Mesenchymal stem cell (in vitro differentiated cells and primary cell): Measurements from ENCODE around the gene YEATS2.

Source experiments
- DNase-seq: peaks from one replicate; pipeline ENCODE4 v3.0.0-alpha.2; 2013
- H2AFZ ChIP-seq: one replicate; pipeline ENCODE4 v1.6.1; 2013; ENCODE audit warnings: low read depth, mild to moderate bottlenecking, control low read depth, inconsistent platforms, low read length, moderate library complexity
- H2AK5ac ChIP-seq: 2 replicates; pipeline ENCODE4 v1.6.1; 2013; ENCODE audit warnings: low read length, moderate library complexity, mild to moderate bottlenecking, inconsistent platforms; ENCODE audit not compliant: severe bottlenecking
- H2BK120ac ChIP-seq: one replicate; pipeline ENCODE4 v1.6.1; 2013; ENCODE audit warnings: low read depth, mild to moderate bottlenecking, inconsistent platforms, low read length, moderate library complexity
- H2BK12ac ChIP-seq, 2 experiments: one replicate each; pipeline ENCODE4 v1.6.1; 2013; ENCODE audit warnings: inconsistent platforms in 2 of 2, low read length in 2 of 2, mild to moderate bottlenecking in 2 of 2, moderate library complexity in 2 of 2, control low read depth in 1 of 2
- H2BK15ac ChIP-seq: one replicate; pipeline ENCODE4 v1.6.1; 2013; ENCODE audit warnings: mild to moderate bottlenecking, low read depth, inconsistent platforms; ENCODE audit not compliant: poor library complexity, severe bottlenecking
- H2BK5ac ChIP-seq: 2 replicates; pipeline ENCODE4 v1.6.1; 2013; ENCODE audit warnings: low read depth, mild to moderate bottlenecking, low read length, control low read depth, inconsistent platforms; ENCODE audit not compliant: poor library complexity, severe bottlenecking
- H3K14ac ChIP-seq, 2 experiments: one replicate each; pipeline ENCODE4 v1.6.1; 2013; ENCODE audit warnings: inconsistent platforms in 2 of 2, low read length in 2 of 2, control low read depth in 1 of 2, mild to moderate bottlenecking in 1 of 2, moderate library complexity in 1 of 2
- H3K18ac ChIP-seq, 2 experiments: one replicate each; pipeline ENCODE4 v1.6.1; 2013; ENCODE audit warnings: inconsistent platforms in 2 of 2, low read length in 2 of 2, control low read depth in 1 of 2, low read depth in 1 of 2, mild to moderate bottlenecking in 1 of 2
- H3K23ac ChIP-seq, 2 experiments: one replicate each; pipeline ENCODE4 v1.6.1; 2013; ENCODE audit warnings: inconsistent platforms in 2 of 2, low read length in 2 of 2, mild to moderate bottlenecking in 2 of 2, moderate library complexity in 2 of 2, control low read depth in 1 of 2
- H3K27ac ChIP-seq: 2 replicates; pipeline ENCODE4 v1.5.1; 2013; ENCODE audit warnings: mild to moderate bottlenecking, moderate library complexity, low read length, control low read depth, inconsistent platforms; ENCODE audit not compliant: poor library complexity, severe bottlenecking
- H3K27me3 ChIP-seq, 2 experiments: 2 replicates each; pipeline versions ENCODE4 v1.6.1 to v1.7.0; 2013; ENCODE audit warnings: low read length in 2 of 2, mild to moderate bottlenecking in 2 of 2, moderate library complexity in 2 of 2, control low read depth in 1 of 2, inconsistent platforms in 1 of 2; ENCODE audit not compliant: control insufficient read depth in 1 of 2, insufficient read depth in 1 of 2
- H3K36me3 ChIP-seq, 2 experiments: 2 replicates each; pipeline versions ENCODE4 v1.6.1 to v1.7.0; 2013; ENCODE audit warnings: low read length in 2 of 2, control low read depth in 1 of 2, inconsistent platforms in 1 of 2, low read depth in 1 of 2, mild to moderate bottlenecking in 1 of 2; ENCODE audit not compliant: insufficient read depth in 2 of 2, control insufficient read depth in 1 of 2
- H3K4ac ChIP-seq, 2 experiments: one replicate each; pipeline ENCODE4 v1.6.1; 2013; ENCODE audit warnings: inconsistent platforms in 2 of 2, low read length in 2 of 2, mild to moderate bottlenecking in 2 of 2, moderate library complexity in 2 of 2, control low read depth in 1 of 2, low read depth in 1 of 2
- H3K4me1 ChIP-seq: 2 replicates; pipeline ENCODE4 v1.6.1; 2013; ENCODE audit warnings: low read depth, low read length, control low read depth; ENCODE audit not compliant: control insufficient read depth, insufficient read depth
- H3K4me2 ChIP-seq: 2 replicates; pipeline ENCODE4 v1.6.1; 2013; ENCODE audit warnings: low read length, mild to moderate bottlenecking, inconsistent platforms; ENCODE audit not compliant: poor library complexity, severe bottlenecking
- H3K4me3 ChIP-seq, 2 experiments: 2 replicates each; pipeline versions ENCODE4 v1.5.1 to v1.7.0; 2013; ENCODE audit warnings: low read length in 2 of 2, mild to moderate bottlenecking in 2 of 2, control low read depth in 1 of 2, low read depth in 1 of 2; ENCODE audit not compliant: insufficient read depth in 1 of 2
- H3K79me1 ChIP-seq: replicated peaks from 2 replicates; pipeline ENCODE4 v1.6.1; 2013; ENCODE audit warnings: mild to moderate bottlenecking, control low read depth, low read length, inconsistent platforms; ENCODE audit not compliant: poor library complexity, severe bottlenecking
- H3K9ac ChIP-seq: 2 replicates; pipeline ENCODE4 v1.7.0; 2013; ENCODE audit warnings: mild to moderate bottlenecking, low read length, moderate library complexity
- H3K9me3 ChIP-seq: 2 replicates; pipeline ENCODE4 v1.7.0; 2013; ENCODE audit warnings: mild to moderate bottlenecking, low read length; ENCODE audit not compliant: control insufficient read depth
- H4K8ac ChIP-seq: one replicate; pipeline ENCODE4 v1.6.1; 2013; ENCODE audit warnings: inconsistent platforms, mild to moderate bottlenecking, low read length, moderate library complexity
- H4K91ac ChIP-seq: one replicate; pipeline ENCODE4 v1.6.1; 2013; ENCODE audit warnings: mild to moderate bottlenecking, low read length, inconsistent platforms
- WGBS: methylation state at CpG from one replicate; pipeline ENCODE4 v1.1.7; 2013; ENCODE audit warnings: mixed read lengths; 5-methylcytosine and 5-hydroxymethylcytosine counted together

YEATS2 gene

GRCh38 chr3:183711516-183711915 is 13.9 kb downstream of the YEATS2 start:
- Histone ChIP-seq H2AFZ (no peak overlapping the region), H2BK5ac (no peak overlapping the region), H4K91ac (no peak overlapping the region), H3K79me1 (peaks cover 6% of the 10 kb centered on the region), H3K9ac (no peak overlapping the region), H3K4me1 (no peaks in the 10 kb centered on the region), H2BK12ac (no peak overlapping the region), H3K27ac (no peak overlapping the region), H3K4ac (no peak overlapping the region), H3K27me3 (no peaks in the 10 kb centered on the region), H3K4me3 (no peak overlapping the region), H3K23ac (no peak overlapping the region), H3K14ac (no peak overlapping the region), H3K36me3 (peaks cover 0 to 12% of the 10 kb centered on the region in 2 experiments), H2AK5ac (no peak overlapping the region), H3K9me3 (no peaks in the 10 kb centered on the region), H2BK120ac (no peak overlapping the region), H2BK15ac (no peak overlapping the region), H3K4me2 (no peak overlapping the region), H4K8ac (no peak overlapping the region), H3K18ac (no peak overlapping the region)
- 97% methylated on average over 3 of the region's 3 CpGs for WGBS
- DNase-seq, result no peak

GRCh38 chr3:183714622-183715021 is 17.0 kb downstream of the YEATS2 start:
- no peak overlapping the region for H3K9ac ChIP-seq
- DNase-seq, result no peak
- H2AK5ac ChIP-seq, result no peak overlapping the region
- H3K27ac ChIP-seq, result no peak overlapping the region
- H3K14ac ChIP-seq, result no peak overlapping the region
- H2BK120ac ChIP-seq, result no peak overlapping the region
- H3K79me1 ChIP-seq, result peaks cover 12% of the 10 kb centered on the region
- peaks cover 1% of the 10 kb centered on the region for H3K4me1 ChIP-seq
- no peak overlapping the region for H4K91ac ChIP-seq
- no peak overlapping the region for H2AFZ ChIP-seq
- H4K8ac ChIP-seq, result no peak overlapping the region
- no peak overlapping the region for H3K4me3 ChIP-seq
- peaks cover 6 to 43% of the 10 kb centered on the region in 2 experiments for H3K36me3 ChIP-seq
- no peak overlapping the region for H2BK5ac ChIP-seq
- no peak overlapping the region for H3K4me2 ChIP-seq
- H2BK15ac ChIP-seq, result no peak overlapping the region
- H2BK12ac ChIP-seq, result no peak overlapping the region
- no peaks in the 10 kb centered on the region for H3K9me3 ChIP-seq
- H3K23ac ChIP-seq, result no peak overlapping the region
- no peak overlapping the region for H3K18ac ChIP-seq
- H3K27me3 ChIP-seq, result no peaks in the 10 kb centered on the region
- H3K4ac ChIP-seq, result no peak overlapping the region

GRCh38 chr3:183718012-183718411 is 20.4 kb downstream of the YEATS2 start:
- H3K27me3 ChIP-seq, result no peaks in the 10 kb centered on the region
- H3K9me3 ChIP-seq, result no peaks in the 10 kb centered on the region
- H3K4ac ChIP-seq, result no peak overlapping the region
- peaks cover 14 to 75% of the 10 kb centered on the region in 2 experiments for H3K36me3 ChIP-seq
- no peak overlapping the region for H3K9ac ChIP-seq
- whole genome bisulfite sequencing, result 100% methylated on average over 1 of the region's 3 CpGs
- H2BK15ac ChIP-seq, result no peak overlapping the region
- DNase-seq, result no peak
- peaks cover 20% of the 10 kb centered on the region for H3K79me1 ChIP-seq
- no peak overlapping the region for H2BK5ac ChIP-seq
- no peak overlapping the region for H3K23ac ChIP-seq
- no peak overlapping the region for H3K4me3 ChIP-seq
- H2AFZ ChIP-seq, result no peak overlapping the region
- no peak overlapping the region for H3K18ac ChIP-seq
- no peak overlapping the region for H2BK12ac ChIP-seq
- no peak overlapping the region for H4K8ac ChIP-seq
- H2BK120ac ChIP-seq, result no peak overlapping the region
- no peak overlapping the region for H4K91ac ChIP-seq
- H2AK5ac ChIP-seq, result no peak overlapping the region
- no peak overlapping the region for H3K27ac ChIP-seq
- no peak overlapping the region for H3K14ac ChIP-seq
- peaks cover 2% of the 10 kb centered on the region for H3K4me1 ChIP-seq
- H3K4me2 ChIP-seq, result no peak overlapping the region

GRCh38 chr3:183725387-183725786 is 27.8 kb downstream of the YEATS2 start:
- WGBS, result 43% methylated on average over 4 of the region's 6 CpGs
- no peak overlapping the region for H3K18ac ChIP-seq
- H2BK5ac ChIP-seq, result no peak overlapping the region
- H4K8ac ChIP-seq, result no peak overlapping the region
- no peak overlapping the region for H3K14ac ChIP-seq
- H3K23ac ChIP-seq, result no peak overlapping the region
- no peak overlapping the region for H3K4ac ChIP-seq
- DNase-seq, result no peak
- no peak overlapping the region for H2BK12ac ChIP-seq
- H3K4me2 ChIP-seq, result no peak overlapping the region
- no peak overlapping the region for H2BK15ac ChIP-seq
- H3K4me1 ChIP-seq, result no peaks in the 10 kb centered on the region
- H4K91ac ChIP-seq, result no peak overlapping the region
- H3K27ac ChIP-seq, result no peak overlapping the region
- peaks cover 28 to 92% of the 10 kb centered on the region in 2 experiments for H3K36me3 ChIP-seq
- H2AFZ ChIP-seq, result no peak overlapping the region
- no peak overlapping the region for H2AK5ac ChIP-seq
- H3K4me3 ChIP-seq, result no peak overlapping the region
- no peak overlapping the region for H2BK120ac ChIP-seq
- H3K27me3 ChIP-seq, result no peaks in the 10 kb centered on the region
- peaks cover 25% of the 10 kb centered on the region for H3K79me1 ChIP-seq
- H3K9ac ChIP-seq, result no peak overlapping the region
- H3K9me3 ChIP-seq, result no peaks in the 10 kb centered on the region
